ENCODE results near the gene ZNF474.

The ZNF474 gene

DNA sequence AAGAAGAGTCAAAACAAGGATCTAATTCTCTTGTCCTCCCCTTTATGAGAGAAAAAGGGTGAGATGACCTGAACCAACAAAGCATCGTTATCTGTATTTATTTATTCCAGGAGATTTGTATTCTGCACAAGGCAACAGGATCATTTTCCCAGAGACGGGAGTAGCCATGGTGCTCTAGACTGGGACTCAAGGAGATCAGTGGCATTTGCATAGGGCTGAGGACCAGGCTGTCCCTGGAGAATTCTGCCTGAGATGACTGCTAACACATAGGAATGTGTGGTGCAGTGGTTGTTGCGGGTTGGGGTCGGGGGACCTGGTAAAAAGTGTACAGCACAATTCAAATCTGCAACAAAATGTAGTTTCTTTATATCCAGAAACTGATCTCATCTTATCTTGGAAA is 22.3 kb upstream of the ZNF474 start:
- TF ChIP-seq GATA3 (IDR thresholded peaks at IDR 0.05; ENCODE audit: low read depth, low read length) (no peak), GATA2 (IDR thresholded peaks at IDR 0.05; ENCODE audit: low read depth, low read length) (no peak)

- TF ChIP-seq GATA2 (IDR thresholded peaks at IDR 0.05; ENCODE audit: low read depth, low read length) = no peak
- no peak for TF ChIP-seq GATA3 (IDR thresholded peaks at IDR 0.05; ENCODE audit: low read depth, low read length)
Observed at GRCh38 chr5:122110987-122111386, 18.4 kb upstream of the ZNF474 start.

DNA sequence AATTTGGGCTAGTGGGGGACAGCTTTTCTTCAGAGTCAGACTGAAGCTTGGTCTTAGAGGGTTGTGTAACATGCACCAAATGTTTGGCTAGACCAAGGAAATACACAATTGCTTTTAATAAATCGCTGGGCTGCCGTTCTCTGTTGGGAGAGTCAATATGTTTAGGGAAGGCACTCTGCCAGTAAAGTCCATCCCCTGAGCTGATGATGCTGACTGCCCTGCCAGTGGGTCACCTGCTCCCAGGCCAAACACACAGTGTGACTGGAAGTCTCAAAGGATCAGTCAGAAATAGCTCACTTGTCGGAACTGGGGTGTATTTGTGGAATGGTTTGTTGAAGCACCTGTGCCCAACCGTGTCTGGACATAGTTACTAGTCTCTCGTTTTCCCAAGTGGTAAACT is 17.9 kb upstream of the ZNF474 start:
- no peak for TF ChIP-seq GATA2 (IDR thresholded peaks at IDR 0.05; ENCODE audit: low read depth, low read length)
- TF ChIP-seq GATA3 (IDR thresholded peaks at IDR 0.05; ENCODE audit: low read depth, low read length) = no peak

- TF ChIP-seq GATA3 (IDR thresholded peaks at IDR 0.05; ENCODE audit: low read depth, low read length) = no peak
Observed at GRCh38 chr5:122112063-122112462, 17.3 kb upstream of the ZNF474 start.

GRCh38 chr5:122112733-122113558 is 16.4 kb upstream of the ZNF474 start:
- no peak for TF ChIP-seq GATA3 (IDR thresholded peaks at IDR 0.05; ENCODE audit: low read depth, low read length)
- no peak for TF ChIP-seq GATA2 (IDR thresholded peaks at IDR 0.05; ENCODE audit: low read depth, low read length)

- TF ChIP-seq GATA2 (IDR thresholded peaks at IDR 0.05; ENCODE audit: low read depth, low read length) (no peak), GATA3 (IDR thresholded peaks at IDR 0.05; ENCODE audit: low read depth, low read length) (no peak)
Observed at GRCh38 chr5:122114501-122114900, 14.8 kb upstream of the ZNF474 start.

- TF ChIP-seq GATA3 (IDR thresholded peaks at IDR 0.05; ENCODE audit: low read depth, low read length) = no peak
- no peak for TF ChIP-seq GATA2 (IDR thresholded peaks at IDR 0.05; ENCODE audit: low read depth, low read length)
Observed at GRCh38 chr5:122118356-122118948, 10.9 kb upstream of the ZNF474 start.

DNA sequence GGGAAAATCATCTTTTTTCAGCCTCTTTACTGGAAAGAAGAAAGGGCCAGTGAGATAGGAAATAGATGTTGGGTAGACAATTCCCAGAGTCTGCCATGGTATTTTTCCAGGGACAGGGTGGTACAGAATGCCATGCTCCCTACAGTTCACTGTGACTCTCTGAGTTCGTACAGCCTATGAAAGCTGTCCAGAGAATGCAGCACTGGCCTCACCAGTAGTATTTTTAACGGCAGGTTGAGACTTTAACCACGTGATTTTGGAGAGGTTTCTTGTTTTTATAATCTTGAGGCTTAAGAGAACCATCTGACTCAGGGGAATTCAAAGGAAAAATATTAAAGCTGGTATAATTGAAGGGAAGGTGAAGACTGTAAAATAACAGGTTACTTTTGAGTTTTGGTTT is 10.1 kb upstream of the ZNF474 start:
- no peak for TF ChIP-seq GATA3 (IDR thresholded peaks at IDR 0.05; ENCODE audit: low read depth, low read length)
- TF ChIP-seq GATA2 (IDR thresholded peaks at IDR 0.05; ENCODE audit: low read depth, low read length) = no peak

- TF ChIP-seq GATA3 (IDR thresholded peaks at IDR 0.05; ENCODE audit: low read depth, low read length) = no peak
- TF ChIP-seq GATA2 (IDR thresholded peaks at IDR 0.05; ENCODE audit: low read depth, low read length) = no peak
Observed at GRCh38 chr5:122120493-122120892, 8.9 kb upstream of the ZNF474 start.

- TF ChIP-seq GATA3 (IDR thresholded peaks at IDR 0.05; ENCODE audit: low read depth, low read length) = no peak
- TF ChIP-seq GATA2 (IDR thresholded peaks at IDR 0.05; ENCODE audit: low read depth, low read length) = no peak
Observed at GRCh38 chr5:122120957-122121356, 8.4 kb upstream of the ZNF474 start.

- TF ChIP-seq GATA3 (IDR thresholded peaks at IDR 0.05; ENCODE audit: low read depth, low read length) (no peak), GATA2 (IDR thresholded peaks at IDR 0.05; ENCODE audit: low read depth, low read length) (no peak)
Observed at GRCh38 chr5:122121479-122122465, 7.6 kb upstream of the ZNF474 start.

DNA sequence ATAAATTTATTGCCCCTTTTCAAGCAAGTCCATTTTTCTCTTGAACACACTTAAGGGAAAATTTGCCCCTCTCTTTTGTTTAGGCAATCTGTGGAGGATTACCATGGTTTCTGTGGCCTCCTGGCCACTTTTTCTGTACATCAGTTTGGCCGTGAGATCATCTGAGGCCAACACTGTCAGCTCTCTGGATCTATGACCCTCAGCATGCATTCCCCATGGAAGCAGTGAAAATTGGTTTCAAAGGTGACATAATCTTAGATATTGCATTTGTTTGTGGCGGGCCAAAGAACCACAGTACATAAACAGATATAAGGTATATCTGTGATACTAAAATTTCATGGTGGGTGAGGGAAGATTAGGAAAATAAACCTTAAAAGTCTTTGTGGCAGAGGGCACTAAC is 4.6 kb upstream of the ZNF474 start:
- TF ChIP-seq GATA2 (IDR thresholded peaks at IDR 0.05; ENCODE audit: low read depth, low read length) (no peak), GATA3 (IDR thresholded peaks at IDR 0.05; ENCODE audit: low read depth, low read length) (no peak)

GRCh38 chr5:122126177-122126755 is 3.1 kb upstream of the ZNF474 start:
- TF ChIP-seq GATA3 (IDR thresholded peaks at IDR 0.05; ENCODE audit: low read depth, low read length) (no peak), GATA2 (IDR thresholded peaks at IDR 0.05; ENCODE audit: low read depth, low read length) (no peak)

Measured in SH-SY5Y (cell line).